Ramos (cell line): ENCODE results near the gene KRTAP4-5.
"Not testable (repeated sequence)": the region's sequence is repeated elsewhere in the genome, so short reads cannot be mapped to it uniquely, and the experiment has no call there.

Experiments
- in situ Hi-C: fragments of 300-500 bp; cut with MboI; formaldehyde crosslinking; loops from one replicate; pipeline ENCODE4 v1.14.3; 2022; ENCODE audit warnings: low sequenced_read_pairs; ENCODE audit not compliant: unreplicated experiment

Gene KRTAP4-5

GRCh38 chr17:41116297-41116696 lies 33.3 kb downstream of the KRTAP4-5 start:
- in situ Hi-C loops: no loop called here

- in situ Hi-C loops: no loop called here
Measured at GRCh38 chr17:41111151-41111885, 38.3 kb downstream of the KRTAP4-5 start.

GRCh38 chr17:41108728-41109386 lies 40.8 kb downstream of the KRTAP4-5 start:
- in situ Hi-C loops: not testable (repeated sequence)

- in situ Hi-C loops: no loop called here
Measured at GRCh38 chr17:41107941-41108450, 41.6 kb downstream of the KRTAP4-5 start.

GRCh38 chr17:41105347-41105746 lies 44.3 kb downstream of the KRTAP4-5 start, which contains the start of gene KRTAP4-9:
Gene KRTAP4-9 (plus strand): TSS chr17:41105389. CDS start chr17:41105389, 0 bp downstream.
- in situ Hi-C loops: not testable (repeated sequence)

- in situ Hi-C loops: not testable (repeated sequence)
Measured at GRCh38 chr17:41104386-41105038, 45.1 kb downstream of the KRTAP4-5 start.

- in situ Hi-C loops: no loop called here
Measured at GRCh38 chr17:41103896-41104295, 45.7 kb downstream of the KRTAP4-5 start.

GRCh38 chr17:41101586-41102259 lies 47.9 kb downstream of the KRTAP4-5 start, which contains the start of gene KRTAP4-16:
Gene KRTAP4-16 (minus strand): TSS chr17:41102209. CDS start chr17:41102209, 0 bp downstream.
- in situ Hi-C loops: no loop called here

GRCh38 chr17:41099682-41100480 lies 49.7 kb downstream of the KRTAP4-5 start:
- in situ Hi-C loops: not testable (repeated sequence)
